ENCODE measurements around the gene MRPS12. TPM values are rescaled to one million over a fixed set of nuclear protein-coding genes. Genes with fewer than 3 reads are reported as not detected.
"Not testable (repeated sequence)": the region's sequence is repeated elsewhere in the genome, so short reads cannot be mapped to it uniquely, and the experiment has no call there.

MRPS12 gene
- 10 to 100 TPM; 18.0 to 33.2 (median 27.3) TPM for total RNA-seq

DNA sequence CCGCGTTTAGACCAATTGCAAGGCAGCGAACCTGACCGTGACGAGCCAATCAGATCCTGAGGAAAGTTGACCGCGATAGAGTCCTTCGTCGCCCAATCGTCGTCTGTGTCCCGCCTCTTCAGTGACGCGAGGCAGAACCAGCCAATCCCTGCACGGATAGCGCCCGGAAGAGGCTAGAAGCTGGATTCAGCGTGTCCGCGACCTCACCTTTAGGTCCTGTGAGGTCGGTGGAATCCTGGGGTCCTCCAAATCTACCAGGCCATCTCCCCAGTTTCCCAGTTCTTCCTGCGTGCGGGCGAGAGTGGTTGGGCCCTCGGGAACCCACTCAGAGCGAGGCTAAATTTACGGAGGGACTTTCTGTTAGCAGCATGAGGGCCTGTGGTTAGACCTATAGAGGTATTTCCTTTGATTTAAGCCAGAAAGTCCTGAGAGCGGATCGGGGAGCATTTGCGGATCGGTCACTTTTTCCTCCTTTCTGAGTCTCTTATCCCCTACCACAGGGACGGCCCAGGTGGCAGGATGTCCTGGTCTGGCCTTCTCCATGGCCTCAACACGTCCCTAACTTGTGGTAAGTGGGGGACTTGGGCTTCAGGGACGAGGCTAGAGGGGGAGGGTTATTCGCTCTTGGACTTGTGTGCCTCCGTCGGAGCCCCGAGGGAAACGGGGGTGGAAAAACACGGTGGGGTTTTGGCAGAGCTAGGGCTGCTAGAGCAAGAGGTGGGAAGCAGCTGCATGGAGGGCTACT, at the start of gene MRPS12:
TSS of gene MRPS12 (plus strand) at position 169 of the 745 bp plus-strand sequence. CDS start at position 520, 351 bp downstream.
- intact Hi-C loops (cut with DNase I) = loop anchor here (5.0 to 10.0 kb wide), 2 partner anchors 306 to 529 kb away; partner anchors contain the start of gene FAM98C
- DNase-seq (ENCODE audit: extremely low spot score) = peak; percentile 100
- under 1% methylated on average over 21 of the region's 40 CpGs for WGBS
- peak within 1 kb of the TSS; percentile 85 to 90 (median 88) for H3K27ac ChIP-seq (replicated peaks in 1 of 4)
- H3K4me3 ChIP-seq = peak within 1 kb of the TSS; percentile 65 to 75 (median 68)
- no peaks in the 10 kb centered on the region for H3K27me3 ChIP-seq
- peaks cover 29 to 33% (median 31%) of the 10 kb centered on the region in 4 donors for H3K4me1 ChIP-seq
- TF ChIP-seq POLR2AphosphoS5 (IDR thresholded peaks at IDR 0.05) (peak; percentile 43 to 87), EP300 (IDR thresholded peaks at IDR 0.05) (no peak), POLR2A (IDR thresholded peaks at IDR 0.05; ENCODE audit: low read depth) (no peak)
- no peaks in the 10 kb centered on the region for H3K9me3 ChIP-seq
- peaks cover 6 to 42% (median 15%) of the 10 kb centered on the region in 4 donors for H3K36me3 ChIP-seq

DNA sequence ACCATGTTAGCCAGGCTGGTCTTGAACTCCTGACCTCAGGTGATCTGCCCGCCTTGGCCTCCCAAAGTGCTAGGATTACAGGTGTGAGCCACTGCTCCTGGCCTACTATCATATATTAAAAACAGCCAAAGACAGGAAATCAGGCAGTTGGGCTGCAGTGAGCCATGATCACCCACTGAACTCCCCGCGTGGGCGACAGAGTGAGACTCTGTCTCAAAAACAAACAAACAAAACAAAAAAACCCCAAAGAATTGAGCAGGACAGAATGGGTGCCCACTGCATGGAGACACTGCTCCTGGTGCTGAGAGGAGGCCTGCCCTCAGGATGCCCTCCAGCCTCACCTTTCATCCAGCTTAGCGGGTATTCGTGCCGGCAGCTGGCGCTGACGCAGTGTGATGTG, 47.5 kb upstream of the MRPS12 start:
- Histone ChIP-seq H3K4me3 (no peak overlapping the region), H3K27me3 (no peaks in the 10 kb centered on the region), H3K9me3 (no peaks in the 10 kb centered on the region), H3K27ac (replicated peaks in 1 of 4) (no peak overlapping the region), H3K36me3 (peaks cover 13 to 71% (median 59%) of the 10 kb centered on the region in 4 donors), H3K4me1 (peaks cover 3 to 25% (median 20%) of the 10 kb centered on the region in 4 donors)
- DNase-seq (ENCODE audit: extremely low spot score) = no peak
- WGBS = 93% methylated on average over 9 of the region's 9 CpGs
- intact Hi-C loops (cut with DNase I) = no loop called here
- TF ChIP-seq EP300 (IDR thresholded peaks at IDR 0.05) = no peak
- TF ChIP-seq POLR2A (IDR thresholded peaks at IDR 0.05; ENCODE audit: low read depth) = no peak
- no peak for TF ChIP-seq POLR2AphosphoS5 (IDR thresholded peaks at IDR 0.05)
- TF ChIP-seq, protein P1, sequence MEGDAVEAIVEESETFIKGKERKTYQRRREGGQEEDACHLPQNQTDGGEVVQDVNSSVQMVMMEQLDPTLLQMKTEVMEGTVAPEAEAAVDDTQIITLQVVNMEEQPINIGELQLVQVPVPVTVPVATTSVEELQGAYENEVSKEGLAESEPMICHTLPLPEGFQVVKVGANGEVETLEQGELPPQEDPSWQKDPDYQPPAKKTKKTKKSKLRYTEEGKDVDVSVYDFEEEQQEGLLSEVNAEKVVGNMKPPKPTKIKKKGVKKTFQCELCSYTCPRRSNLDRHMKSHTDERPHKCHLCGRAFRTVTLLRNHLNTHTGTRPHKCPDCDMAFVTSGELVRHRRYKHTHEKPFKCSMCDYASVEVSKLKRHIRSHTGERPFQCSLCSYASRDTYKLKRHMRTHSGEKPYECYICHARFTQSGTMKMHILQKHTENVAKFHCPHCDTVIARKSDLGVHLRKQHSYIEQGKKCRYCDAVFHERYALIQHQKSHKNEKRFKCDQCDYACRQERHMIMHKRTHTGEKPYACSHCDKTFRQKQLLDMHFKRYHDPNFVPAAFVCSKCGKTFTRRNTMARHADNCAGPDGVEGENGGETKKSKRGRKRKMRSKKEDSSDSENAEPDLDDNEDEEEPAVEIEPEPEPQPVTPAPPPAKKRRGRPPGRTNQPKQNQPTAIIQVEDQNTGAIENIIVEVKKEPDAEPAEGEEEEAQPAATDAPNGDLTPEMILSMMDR (IDR thresholded peaks at IDR 0.05) = no peak

DNA sequence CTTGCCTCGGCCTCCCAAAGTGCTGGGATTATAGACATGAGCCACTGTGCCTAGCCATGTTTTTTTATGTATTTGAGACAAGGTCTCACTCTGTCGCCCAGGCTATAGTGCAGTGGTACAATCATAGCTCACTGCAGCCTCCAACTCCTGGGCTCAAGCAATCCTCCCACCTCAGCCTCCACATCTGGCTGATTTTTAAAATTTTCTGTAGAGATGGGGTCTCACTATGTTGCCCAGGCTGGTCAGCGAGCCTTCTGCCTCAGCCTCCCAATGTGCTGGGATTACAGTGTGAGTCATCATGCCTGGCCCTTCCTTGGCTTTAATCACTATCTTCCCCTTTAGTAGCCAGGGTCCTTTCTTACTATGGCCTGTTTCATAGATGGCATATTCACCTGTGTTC, 46.1 kb upstream of the MRPS12 start:
- H3K27me3 ChIP-seq; DNase-seq (ENCODE audit: extremely low spot score); H3K4me3 ChIP-seq; H3K9me3 ChIP-seq; intact Hi-C loops (cut with DNase I); H3K27ac ChIP-seq (replicated peaks in 1 of 4): not testable (repeated sequence)
- H3K36me3 ChIP-seq = peaks cover 27 to 71% (median 64%) of the 10 kb centered on the region in 4 donors
- peaks cover 3 to 18% (median 14%) of the 10 kb centered on the region in 4 donors for H3K4me1 ChIP-seq
- 97% methylated on average over 3 of the region's 3 CpGs for WGBS

DNA sequence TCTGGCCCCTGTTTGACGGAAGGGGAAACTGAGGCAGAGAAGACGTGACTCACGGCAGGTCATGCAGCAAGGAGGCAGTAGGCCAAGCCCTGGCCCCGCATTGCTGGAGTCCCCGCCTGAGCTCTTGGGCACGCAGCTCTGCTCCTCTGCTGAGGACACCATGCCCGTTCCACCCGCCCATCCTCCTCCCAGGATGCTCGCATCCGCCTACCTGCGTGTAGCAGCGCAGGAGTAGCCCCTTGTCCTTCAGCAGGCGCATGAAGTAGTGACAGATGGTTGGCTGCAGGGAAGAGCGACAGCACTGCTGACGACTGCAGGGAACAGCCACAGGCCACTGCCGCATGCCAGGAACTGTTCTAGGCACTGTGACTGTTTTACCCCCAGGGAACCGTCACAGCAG, 41.9 kb upstream of the MRPS12 start:
- WGBS = 92% methylated on average over 17 of the region's 17 CpGs
- TF ChIP-seq POLR2AphosphoS5 (IDR thresholded peaks at IDR 0.05) (no peak), POLR2A (IDR thresholded peaks at IDR 0.05; ENCODE audit: low read depth) (no peak), EP300 (IDR thresholded peaks at IDR 0.05) (no peak)
- TF ChIP-seq, protein P1 (IDR thresholded peaks at IDR 0.05) = no peak
- Histone ChIP-seq H3K4me1 (peaks cover 3 to 28% (median 17%) of the 10 kb centered on the region in 4 donors), H3K4me3 (no peak overlapping the region), H3K27ac (replicated peaks in 1 of 4) (no peak overlapping the region), H3K27me3 (no peaks in the 10 kb centered on the region), H3K36me3 (peaks cover 25 to 71% (median 52%) of the 10 kb centered on the region in 4 donors), H3K9me3 (no peaks in the 10 kb centered on the region)
- DNase-seq (ENCODE audit: extremely low spot score) = no peak
- intact Hi-C loops (cut with DNase I) = no loop called here

DNA sequence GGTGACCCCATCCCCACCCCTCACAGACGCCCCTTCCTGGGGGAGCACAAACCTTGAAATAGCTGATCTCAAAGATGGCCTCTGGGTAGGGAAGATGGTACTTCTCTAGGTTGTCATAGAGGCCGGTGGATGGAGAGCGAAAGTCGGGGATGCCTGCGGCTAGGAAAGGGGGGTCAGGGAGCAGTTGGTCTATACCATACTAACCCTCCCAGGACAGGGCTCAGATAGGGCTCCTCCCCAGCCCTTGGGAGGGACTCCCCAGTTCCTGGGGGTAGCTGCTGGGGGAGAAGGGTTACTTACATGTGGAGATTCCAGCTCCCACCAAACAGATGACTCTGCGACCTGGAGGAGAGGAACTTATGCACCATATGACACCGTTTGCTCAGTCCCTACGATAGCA, 40.9 kb upstream of the MRPS12 start:
- Histone ChIP-seq H3K9me3 (no peaks in the 10 kb centered on the region), H3K4me1 (peaks cover 4 to 35% (median 18%) of the 10 kb centered on the region in 4 donors), H3K36me3 (peaks cover 25 to 75% (median 53%) of the 10 kb centered on the region in 4 donors), H3K4me3 (no peak overlapping the region), H3K27me3 (no peaks in the 10 kb centered on the region), H3K27ac (replicated peaks in 1 of 4) (no peak overlapping the region)
- intact Hi-C loops (cut with DNase I) = no loop called here
- no peak for DNase-seq (ENCODE audit: extremely low spot score)
- TF ChIP-seq, protein P1 (IDR thresholded peaks at IDR 0.05) = no peak
- no peak for TF ChIP-seq POLR2A (IDR thresholded peaks at IDR 0.05; ENCODE audit: low read depth)
- TF ChIP-seq POLR2AphosphoS5 (IDR thresholded peaks at IDR 0.05) = no peak
- no peak for TF ChIP-seq EP300 (IDR thresholded peaks at IDR 0.05)
- WGBS = 92% methylated on average over 8 of the region's 8 CpGs
